Measurements from ENCODE around the gene MESP1.
"Not testable (repeated sequence)": the region's sequence is repeated elsewhere in the genome, so short reads cannot be mapped to it uniquely, and the experiment has no call there.

The MESP1 gene

DNA sequence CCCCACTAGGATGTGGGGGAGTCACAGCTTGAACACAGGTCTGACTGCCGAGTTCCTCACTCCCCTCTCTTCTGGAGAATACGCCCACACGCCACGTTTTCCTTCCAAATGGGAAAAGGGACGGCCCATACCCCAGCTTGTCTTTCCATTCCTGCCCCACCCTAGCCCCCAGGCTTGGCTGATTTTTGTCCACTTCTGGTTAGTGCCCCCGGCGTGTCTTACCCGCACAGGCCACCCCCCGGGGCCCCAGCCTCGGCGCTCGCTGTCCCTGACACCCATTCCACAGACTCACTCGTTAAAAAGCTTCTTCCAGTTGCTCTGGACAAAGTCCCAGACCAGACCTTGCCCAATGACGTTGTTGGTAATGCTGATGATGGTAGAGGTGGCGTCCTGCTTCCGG, 39.6 kb upstream of the MESP1 start:
- no peak overlapping the region for H3K4me2 ChIP-seq (ENCODE audit: low read depth, low read length)
- TF ChIP-seq EZH2phosphoT487 (IDR thresholded peaks at IDR 0.05; ENCODE audit: low read length) (no peak), EZH2 (optimal IDR thresholded peaks at IDR 0.05; ENCODE audit: low read depth, low read length) (no peak)
- TF ChIP-seq, protein P1, sequence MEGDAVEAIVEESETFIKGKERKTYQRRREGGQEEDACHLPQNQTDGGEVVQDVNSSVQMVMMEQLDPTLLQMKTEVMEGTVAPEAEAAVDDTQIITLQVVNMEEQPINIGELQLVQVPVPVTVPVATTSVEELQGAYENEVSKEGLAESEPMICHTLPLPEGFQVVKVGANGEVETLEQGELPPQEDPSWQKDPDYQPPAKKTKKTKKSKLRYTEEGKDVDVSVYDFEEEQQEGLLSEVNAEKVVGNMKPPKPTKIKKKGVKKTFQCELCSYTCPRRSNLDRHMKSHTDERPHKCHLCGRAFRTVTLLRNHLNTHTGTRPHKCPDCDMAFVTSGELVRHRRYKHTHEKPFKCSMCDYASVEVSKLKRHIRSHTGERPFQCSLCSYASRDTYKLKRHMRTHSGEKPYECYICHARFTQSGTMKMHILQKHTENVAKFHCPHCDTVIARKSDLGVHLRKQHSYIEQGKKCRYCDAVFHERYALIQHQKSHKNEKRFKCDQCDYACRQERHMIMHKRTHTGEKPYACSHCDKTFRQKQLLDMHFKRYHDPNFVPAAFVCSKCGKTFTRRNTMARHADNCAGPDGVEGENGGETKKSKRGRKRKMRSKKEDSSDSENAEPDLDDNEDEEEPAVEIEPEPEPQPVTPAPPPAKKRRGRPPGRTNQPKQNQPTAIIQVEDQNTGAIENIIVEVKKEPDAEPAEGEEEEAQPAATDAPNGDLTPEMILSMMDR (IDR thresholded peaks at IDR 0.05; ENCODE audit: low read length), result no peak
- DNase-seq, result no peak

DNA sequence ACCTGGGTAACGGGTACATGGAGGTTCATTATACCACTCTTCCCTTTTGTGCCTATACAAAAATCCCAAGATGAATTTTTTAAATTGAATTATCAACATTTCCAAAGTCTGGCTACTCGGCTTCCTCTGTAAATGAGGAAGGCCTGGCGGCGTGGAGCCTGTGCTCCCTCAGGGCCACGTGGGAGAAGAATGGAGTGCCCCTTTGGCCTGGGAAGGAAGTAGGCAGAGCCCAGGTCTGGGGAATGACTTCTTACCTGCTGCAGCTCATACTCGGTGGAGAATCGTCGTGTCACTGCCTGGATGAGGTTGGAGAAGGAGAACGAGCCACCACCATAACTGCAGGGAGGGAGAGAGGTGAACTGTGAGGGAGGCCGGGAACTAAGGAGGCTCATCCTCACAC, 39.2 kb upstream of the MESP1 start:
- H3K36me3 ChIP-seq (replicated peaks; ENCODE audit: insufficient read depth, low read length), result no peaks in the 10 kb centered on the region
- no peaks in the 10 kb centered on the region for H3K27me3 ChIP-seq (replicated peaks; ENCODE audit: insufficient read depth, low read length)
- no peaks in the 10 kb centered on the region for H3K4me1 ChIP-seq (ENCODE audit: low read length)
- no peak overlapping the region for H3K4me3 ChIP-seq (ENCODE audit: low read length)
- no peak for DNase-seq
- no peaks in the 10 kb centered on the region for H3K9me3 ChIP-seq (replicated peaks; ENCODE audit: insufficient read depth, low read length)
- H3K4me2 ChIP-seq (ENCODE audit: low read depth, low read length), result no peak overlapping the region
- no peaks in the 10 kb centered on the region for H4K20me1 ChIP-seq (ENCODE audit: insufficient read depth, low read length)
- no peak overlapping the region for H3K27ac ChIP-seq (ENCODE audit: low read length)
- no peak overlapping the region for H2AFZ ChIP-seq (ENCODE audit: low read length)
- no peaks in the 10 kb centered on the region for H3F3A ChIP-seq (ENCODE audit: insufficient read depth, low read length)
- no peak overlapping the region for H3K9ac ChIP-seq (ENCODE audit: low read length)
- no peak for TF ChIP-seq EZH2phosphoT487 (IDR thresholded peaks at IDR 0.05; ENCODE audit: low read length)
- TF ChIP-seq, protein P1 (IDR thresholded peaks at IDR 0.05; ENCODE audit: low read length), result no peak
- TF ChIP-seq EZH2 (optimal IDR thresholded peaks at IDR 0.05; ENCODE audit: low read depth, low read length), result no peak
- no peaks in the 10 kb centered on the region for H3K9me2 ChIP-seq (replicated peaks; ENCODE audit: insufficient read depth, low read length)
- H3K79me2 ChIP-seq (ENCODE audit: low read length), result no peaks in the 10 kb centered on the region

More for the DNA sequence above, 39.6 kb upstream of the MESP1 start:
- H3K4me3 ChIP-seq (ENCODE audit: low read length), result no peak overlapping the region
- H3K27me3 ChIP-seq (replicated peaks; ENCODE audit: insufficient read depth, low read length), result no peaks in the 10 kb centered on the region
- no peaks in the 10 kb centered on the region for H3K9me3 ChIP-seq (replicated peaks; ENCODE audit: insufficient read depth, low read length)
- no peaks in the 10 kb centered on the region for H3K4me1 ChIP-seq (ENCODE audit: low read length)
- H3K36me3 ChIP-seq (replicated peaks; ENCODE audit: insufficient read depth, low read length), result no peaks in the 10 kb centered on the region
- H3F3A ChIP-seq (ENCODE audit: insufficient read depth, low read length), result no peaks in the 10 kb centered on the region
- H3K79me2 ChIP-seq (ENCODE audit: low read length), result no peaks in the 10 kb centered on the region
- no peak overlapping the region for H2AFZ ChIP-seq (ENCODE audit: low read length)
- H3K9ac ChIP-seq (ENCODE audit: low read length), result no peak overlapping the region
- no peak overlapping the region for H3K27ac ChIP-seq (ENCODE audit: low read length)
- no peaks in the 10 kb centered on the region for H4K20me1 ChIP-seq (ENCODE audit: insufficient read depth, low read length)
- H3K9me2 ChIP-seq (replicated peaks; ENCODE audit: insufficient read depth, low read length), result no peaks in the 10 kb centered on the region

DNA sequence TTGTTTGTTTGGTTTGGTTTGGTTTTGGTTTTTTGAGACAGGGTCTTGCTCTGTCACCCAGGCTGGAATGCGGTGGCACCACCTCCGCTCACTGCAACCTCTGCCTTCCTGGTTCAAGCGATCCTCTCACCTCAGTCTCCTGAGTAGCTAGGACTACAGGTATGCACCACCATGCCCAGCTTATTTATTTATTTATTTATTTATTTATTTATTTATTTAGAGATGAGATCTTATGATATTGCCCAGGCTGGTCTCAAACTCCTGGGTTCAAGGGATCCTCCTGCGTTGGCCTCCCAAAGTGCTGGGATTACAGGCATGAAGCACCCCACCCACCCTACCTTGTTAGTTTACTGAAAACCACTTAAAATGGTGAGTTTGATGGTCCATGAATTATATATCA, 37.5 kb upstream of the MESP1 start:
- not testable (repeated sequence) for H3K36me3 ChIP-seq (replicated peaks; ENCODE audit: insufficient read depth, low read length); H3K9me3 ChIP-seq (replicated peaks; ENCODE audit: insufficient read depth, low read length); DNase-seq; H3F3A ChIP-seq (ENCODE audit: insufficient read depth, low read length); H3K79me2 ChIP-seq (ENCODE audit: low read length); H3K4me3 ChIP-seq (ENCODE audit: low read length); H3K27ac ChIP-seq (ENCODE audit: low read length); H2AFZ ChIP-seq (ENCODE audit: low read length); H4K20me1 ChIP-seq (ENCODE audit: insufficient read depth, low read length); H3K9me2 ChIP-seq (replicated peaks; ENCODE audit: insufficient read depth, low read length); H3K9ac ChIP-seq (ENCODE audit: low read length); H3K4me2 ChIP-seq (ENCODE audit: low read depth, low read length); H3K4me1 ChIP-seq (ENCODE audit: low read length); H3K27me3 ChIP-seq (replicated peaks; ENCODE audit: insufficient read depth, low read length)

DNA sequence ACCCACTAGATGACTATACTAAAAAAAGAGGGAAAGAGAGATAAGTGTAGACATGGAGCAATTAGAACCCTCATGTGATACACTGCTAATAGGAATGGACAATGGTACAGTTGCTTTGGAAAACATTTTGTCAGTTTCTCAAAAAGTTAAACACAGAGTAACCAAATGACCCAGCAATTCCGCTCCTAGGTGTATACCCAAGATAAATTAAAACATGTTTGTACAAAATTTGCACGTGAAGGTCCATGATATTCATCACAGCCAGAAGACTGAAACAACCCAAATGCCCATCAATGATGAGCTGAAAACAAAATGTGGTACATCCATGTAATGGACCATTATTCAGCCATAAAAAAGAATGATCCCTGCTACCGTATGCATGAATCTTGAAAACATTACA, 36.9 kb upstream of the MESP1 start:
- no peaks in the 10 kb centered on the region for H3K9me2 ChIP-seq (replicated peaks; ENCODE audit: insufficient read depth, low read length)
- H3K4me2 ChIP-seq (ENCODE audit: low read depth, low read length), result no peak overlapping the region
- no peaks in the 10 kb centered on the region for H3K4me1 ChIP-seq (ENCODE audit: low read length)
- no peak overlapping the region for H3K9ac ChIP-seq (ENCODE audit: low read length)
- H3K9me3 ChIP-seq (replicated peaks; ENCODE audit: insufficient read depth, low read length), result no peaks in the 10 kb centered on the region
- TF ChIP-seq, protein P1 (IDR thresholded peaks at IDR 0.05; ENCODE audit: low read length), result no peak
- TF ChIP-seq EZH2phosphoT487 (IDR thresholded peaks at IDR 0.05; ENCODE audit: low read length) (no peak), EZH2 (optimal IDR thresholded peaks at IDR 0.05; ENCODE audit: low read depth, low read length) (no peak)
- H3K79me2 ChIP-seq (ENCODE audit: low read length), result no peaks in the 10 kb centered on the region
- H3K27me3 ChIP-seq (replicated peaks; ENCODE audit: insufficient read depth, low read length), result no peaks in the 10 kb centered on the region
- H3F3A ChIP-seq (ENCODE audit: insufficient read depth, low read length), result no peaks in the 10 kb centered on the region
- no peak overlapping the region for H2AFZ ChIP-seq (ENCODE audit: low read length)
- H3K27ac ChIP-seq (ENCODE audit: low read length), result no peak overlapping the region
- no peaks in the 10 kb centered on the region for H4K20me1 ChIP-seq (ENCODE audit: insufficient read depth, low read length)
- no peak overlapping the region for H3K4me3 ChIP-seq (ENCODE audit: low read length)
- no peaks in the 10 kb centered on the region for H3K36me3 ChIP-seq (replicated peaks; ENCODE audit: insufficient read depth, low read length)
- no peak for DNase-seq
